Adipocyte (in vitro differentiated cells): ENCODE measurements around the gene AMIGO3.

Experiments used
- DNase-seq: peaks from one replicate; pipeline ENCODE4 v3.0.0-alpha.2; 2015; ENCODE audit warnings: low read depth
- H3K27me3 ChIP-seq: replicated peaks from 2 replicates; pipeline ENCODE4 v1.7.0; 2013; ENCODE audit warnings: mild to moderate bottlenecking, low read length, moderate library complexity; ENCODE audit not compliant: control insufficient read depth, insufficient read depth
- H3K36me3 ChIP-seq: 2 replicates; pipeline ENCODE4 v1.7.0; 2013; ENCODE audit warnings: low read length, mild to moderate bottlenecking, moderate library complexity; ENCODE audit not compliant: control insufficient read depth, insufficient read depth, severe bottlenecking
- H3K4me1 ChIP-seq: 2 replicates; pipeline ENCODE4 v1.7.0; 2013; ENCODE audit warnings: mild to moderate bottlenecking, low read length, moderate library complexity; ENCODE audit not compliant: control insufficient read depth, insufficient read depth
- H3K4me3 ChIP-seq: 2 replicates; pipeline ENCODE4 v1.7.0; 2013; ENCODE audit warnings: mild to moderate bottlenecking, low read length, moderate library complexity
- H3K9ac ChIP-seq: 2 replicates; pipeline ENCODE4 v1.7.0; 2013; ENCODE audit warnings: mild to moderate bottlenecking, low read length, moderate library complexity
- H3K9me3 ChIP-seq: 2 replicates; pipeline ENCODE4 v1.7.0; 2013; ENCODE audit warnings: mild to moderate bottlenecking, low read length, moderate library complexity; ENCODE audit not compliant: control insufficient read depth

AMIGO3 gene

DNA sequence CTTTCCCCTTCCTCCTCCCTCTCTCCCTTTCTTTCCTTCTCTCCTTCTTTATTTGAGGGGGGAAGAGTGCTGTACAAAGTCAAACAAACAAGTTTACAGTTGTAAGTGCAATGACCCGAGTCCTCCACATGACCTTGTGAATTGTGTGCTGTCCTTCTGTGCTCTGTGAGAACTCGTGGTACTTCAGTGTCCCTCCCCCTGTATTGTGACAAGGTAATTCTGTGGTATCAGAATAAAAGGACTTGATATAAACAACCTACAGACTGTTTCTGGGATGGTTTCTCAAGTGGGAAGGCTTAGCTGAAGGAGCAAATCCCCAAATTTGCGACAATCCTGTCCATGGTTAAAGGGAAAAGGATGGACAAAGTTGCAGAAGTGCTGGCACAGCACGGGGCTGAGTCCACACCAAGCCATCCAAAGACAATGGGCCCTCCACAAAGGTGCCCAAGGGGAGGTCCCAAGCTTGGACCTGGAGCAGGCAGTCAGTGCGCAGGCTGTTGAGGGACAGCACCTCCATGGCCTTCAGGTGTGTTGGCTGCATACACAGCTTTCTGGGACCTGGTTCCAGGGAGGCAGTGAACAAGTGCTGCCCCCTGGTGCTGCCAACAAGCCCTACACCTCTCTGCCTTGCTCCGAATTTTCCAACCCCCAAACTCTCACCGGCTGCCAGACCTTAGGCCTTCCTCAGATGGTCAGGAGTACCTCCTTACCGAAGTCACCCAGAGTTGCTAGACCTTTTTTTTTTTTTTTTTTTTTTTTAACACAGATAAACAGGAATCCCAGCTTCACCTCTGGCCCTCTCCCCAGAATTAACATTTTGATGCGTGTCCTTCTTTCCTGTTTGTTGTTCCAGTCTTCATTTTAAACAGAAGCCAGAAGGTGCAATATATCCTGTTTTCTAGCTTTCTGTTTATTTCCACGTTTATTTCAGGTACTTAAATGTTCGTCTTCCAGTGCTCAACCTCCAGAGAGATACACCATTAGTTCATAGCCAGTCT, 47.9 kb downstream of the AMIGO3 start:
- H3K4me1 ChIP-seq, result peaks cover 38% of the 10 kb centered on the region
- no peak overlapping the region for H3K9ac ChIP-seq
- H3K27me3 ChIP-seq, result peaks cover 8% of the 10 kb centered on the region
- no peaks in the 10 kb centered on the region for H3K9me3 ChIP-seq
- H3K36me3 ChIP-seq, result peaks cover 11% of the 10 kb centered on the region
- DNase-seq, result peak; percentile 85
- no peak overlapping the region for H3K4me3 ChIP-seq

DNA sequence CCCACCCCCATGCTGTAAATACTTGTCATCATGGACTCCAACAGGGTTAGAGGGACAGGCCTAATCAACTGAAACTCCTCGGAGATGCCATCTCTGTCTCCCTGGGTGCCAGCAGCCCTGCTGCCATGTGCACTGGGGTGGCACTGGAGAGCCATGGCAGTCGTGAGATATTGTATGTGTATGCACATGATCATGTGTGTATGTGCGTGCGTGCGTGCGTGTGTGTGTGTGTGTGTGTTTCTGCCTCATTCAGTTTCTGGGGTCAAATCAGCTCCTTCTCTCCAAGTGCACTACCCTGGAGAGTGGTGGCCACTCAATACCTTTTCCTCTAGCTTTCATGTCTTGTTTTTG, 48.6 kb downstream of the AMIGO3 start:
- Histone ChIP-seq H3K4me3 (no peak overlapping the region), H3K27me3 (peaks cover 8% of the 10 kb centered on the region), H3K9ac (no peak overlapping the region), H3K36me3 (peaks cover 4% of the 10 kb centered on the region), H3K9me3 (no peaks in the 10 kb centered on the region), H3K4me1 (peaks cover 38% of the 10 kb centered on the region)
- DNase-seq, result no peak

DNA sequence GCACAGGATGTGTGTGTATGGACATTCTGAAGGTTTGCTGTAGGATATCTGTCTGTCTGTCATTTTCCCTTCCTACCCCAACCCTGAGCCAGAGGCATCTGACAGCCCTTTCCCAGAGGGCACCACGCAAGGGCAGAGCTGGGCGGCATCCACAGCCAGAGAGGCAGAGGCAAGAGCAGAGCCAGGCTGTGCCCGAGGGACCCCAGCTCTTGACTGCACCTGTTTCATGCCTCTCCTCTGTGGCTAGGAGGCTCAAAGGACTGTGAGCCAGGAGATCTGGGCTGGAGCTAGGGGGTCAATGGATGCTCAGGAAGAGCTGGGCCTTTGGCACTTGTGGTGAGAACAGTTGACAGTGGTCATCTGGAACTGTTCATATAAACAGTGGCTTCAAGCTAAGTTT, 50.1 kb downstream of the AMIGO3 start:
- no peak for DNase-seq
- Histone ChIP-seq H3K9me3 (no peaks in the 10 kb centered on the region), H3K27me3 (peaks cover 8% of the 10 kb centered on the region), H3K36me3 (no peaks in the 10 kb centered on the region), H3K9ac (peak overlapping the region; percentile 5), H3K4me1 (peaks cover 28% of the 10 kb centered on the region), H3K4me3 (no peak overlapping the region)

DNA sequence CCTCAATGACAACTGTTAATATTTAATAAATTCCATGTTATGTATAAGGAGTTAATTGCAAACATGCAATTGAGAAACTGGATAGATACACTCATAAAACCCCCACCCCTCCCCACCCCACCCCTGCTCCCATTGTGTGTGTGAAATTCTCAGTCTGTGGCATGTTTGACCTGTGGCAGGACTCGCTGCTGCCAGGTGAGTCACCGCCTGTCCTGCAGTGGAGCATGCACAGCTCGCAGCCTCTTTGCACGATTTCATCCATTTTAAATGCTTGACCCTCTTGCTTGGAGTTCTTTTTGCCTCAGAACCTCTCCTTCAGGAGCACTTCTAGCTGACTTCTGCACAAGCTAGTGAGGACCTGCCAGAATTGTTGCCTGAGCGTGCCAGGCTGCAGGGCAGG, 50.6 kb downstream of the AMIGO3 start:
- Histone ChIP-seq H3K4me1 (peaks cover 28% of the 10 kb centered on the region), H3K9ac (peak overlapping the region; percentile 5), H3K4me3 (no peak overlapping the region), H3K9me3 (no peaks in the 10 kb centered on the region), H3K27me3 (peaks cover 9% of the 10 kb centered on the region), H3K36me3 (no peaks in the 10 kb centered on the region)
- peak; percentile 9 for DNase-seq

DNA sequence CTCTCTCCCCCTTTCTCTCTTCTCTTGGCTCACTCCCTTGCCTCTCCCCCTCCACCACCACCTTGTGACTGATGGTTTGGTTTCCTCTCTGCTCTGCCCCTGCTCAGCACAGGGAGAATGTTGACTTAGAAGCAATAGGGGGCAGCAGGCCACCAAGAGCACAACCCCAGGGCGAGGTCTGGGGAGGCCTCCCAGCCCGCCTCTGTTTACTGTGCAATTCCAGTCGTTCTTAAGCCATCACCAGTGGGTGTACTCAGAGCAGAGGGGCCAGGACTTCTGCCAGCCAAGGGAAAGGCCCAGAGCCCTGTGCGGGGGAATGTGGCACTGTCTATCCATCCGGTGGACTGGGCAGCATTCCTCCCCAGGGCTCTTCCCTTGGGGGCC, 51.1 kb downstream of the AMIGO3 start:
- Histone ChIP-seq H3K27me3 (peaks cover 13% of the 10 kb centered on the region), H3K4me3 (no peak overlapping the region), H3K9ac (no peak overlapping the region), H3K4me1 (peaks cover 27% of the 10 kb centered on the region), H3K36me3 (no peaks in the 10 kb centered on the region), H3K9me3 (no peaks in the 10 kb centered on the region)
- DNase-seq, result no peak

DNA sequence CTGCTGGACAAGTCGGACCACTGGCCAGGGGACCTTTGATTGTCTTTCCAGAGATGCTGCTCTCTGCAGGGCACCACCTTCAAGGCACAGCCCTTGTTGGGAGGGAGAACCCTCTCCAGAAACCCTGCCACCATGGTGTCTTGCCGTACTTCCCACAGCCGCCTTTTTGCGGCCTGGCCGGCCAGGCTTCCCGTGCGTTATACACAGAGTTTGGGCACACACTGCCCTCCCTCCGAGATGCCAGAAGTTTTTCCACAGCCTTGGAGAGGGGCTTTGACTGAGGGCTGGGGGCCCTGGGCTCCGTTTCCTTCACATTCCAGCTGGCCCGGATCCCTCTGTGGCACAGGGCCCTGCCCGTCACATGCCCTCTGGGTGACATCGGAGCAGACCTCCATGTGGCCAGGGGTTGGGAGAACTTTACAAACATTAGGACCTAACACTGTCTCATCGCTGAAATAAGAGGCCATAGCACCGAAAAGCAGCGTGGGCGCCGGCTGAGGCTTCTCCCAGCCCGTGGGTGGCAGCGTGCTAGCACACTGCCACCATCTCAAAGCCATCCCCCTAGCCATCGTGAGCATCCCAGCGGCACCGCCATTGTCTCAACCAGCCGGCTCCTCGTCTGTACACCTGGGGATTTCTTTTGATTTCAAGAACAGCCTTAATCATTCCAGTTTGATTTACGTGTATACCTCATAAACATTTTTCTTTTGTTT, 51.6 kb downstream of the AMIGO3 start:
- Histone ChIP-seq H3K4me1 (peaks cover 23% of the 10 kb centered on the region), H3K4me3 (no peak overlapping the region), H3K27me3 (peaks cover 15% of the 10 kb centered on the region), H3K9ac (no peak overlapping the region), H3K36me3 (no peaks in the 10 kb centered on the region), H3K9me3 (no peaks in the 10 kb centered on the region)
- no peak for DNase-seq
